NCI-H2227 treated with DMSO at 0.1 percent for 48 hours (cell line): ENCODE data around the gene WARS2.
A peak's percentile ranks its signal among the peaks of the same experiment; 100 is the strongest.

ENCODE experiments used
- DNase-seq: peaks from one replicate; lab custom pipeline; 2025; lab: John Stamatoyannopoulos, UW

WARS2 gene

GRCh38 chr1:119015547-119015946, 124.9 kb downstream of the WARS2 start:
- no peak for DNase-seq

- DNase-seq: no peak
Observed at GRCh38 chr1:119012383-119012782, 128.1 kb downstream of the WARS2 start.

GRCh38 chr1:119011706-119012105, 128.7 kb downstream of the WARS2 start:
- DNase-seq: no peak

GRCh38 chr1:119011116-119011515, 129.3 kb downstream of the WARS2 start:
- DNase-seq: no peak

- DNase-seq: no peak
Observed at GRCh38 chr1:119010201-119010600, 130.3 kb downstream of the WARS2 start.

GRCh38 chr1:119009312-119009655, 131.2 kb downstream of the WARS2 start:
- no peak for DNase-seq

- DNase-seq: peak; percentile 39
Observed at GRCh38 chr1:119008483-119009311, 131.8 kb downstream of the WARS2 start.

- DNase-seq: no peak
Observed at GRCh38 chr1:119007670-119008482, 132.6 kb downstream of the WARS2 start.

- DNase-seq: no peak
Observed at GRCh38 chr1:119007339-119007669, 133.1 kb downstream of the WARS2 start.

GRCh38 chr1:119006406-119007279, 133.8 kb downstream of the WARS2 start:
- no peak for DNase-seq

GRCh38 chr1:119005724-119006405, 134.6 kb downstream of the WARS2 start:
- DNase-seq: no peak

- no peak for DNase-seq
Observed at GRCh38 chr1:119004781-119005180, 135.7 kb downstream of the WARS2 start.

GRCh38 chr1:119004129-119004527, 136.3 kb downstream of the WARS2 start:
- no peak for DNase-seq

- DNase-seq: no peak
Observed at GRCh38 chr1:119003413-119004128, 136.9 kb downstream of the WARS2 start.

GRCh38 chr1:119002028-119002686, 138.3 kb downstream of the WARS2 start:
- no peak for DNase-seq

GRCh38 chr1:119001181-119002027, 139.0 kb downstream of the WARS2 start:
- no peak for DNase-seq

GRCh38 chr1:119000371-119001180, 139.9 kb downstream of the WARS2 start:
- DNase-seq: no peak

- DNase-seq: no peak
Observed at GRCh38 chr1:118999348-119000071, 140.9 kb downstream of the WARS2 start.
